Stomach (tissue), 9 donors: ENCODE results near the gene STAT6. TPM values are rescaled to one million over a fixed set of nuclear protein-coding genes. Genes with fewer than 3 reads are reported as not detected.

Source experiments
- DNase-seq, 2 donors: peaks; one replicate each; pipeline versions ENCODE4 v3.0.0 to v3.0.0-alpha.2; 2013 to 2019
- H3K27ac ChIP-seq, 5 donors: fragments of 200-600 bp in 4 of 5; sonication (generic) in 4 of 5; one replicate each; pipeline ENCODE4 v1.5.1; 2013 to 2019; ENCODE audit warnings: mild to moderate bottlenecking in 1 of 5, moderate library complexity in 1 of 5
- H3K27me3 ChIP-seq, 3 donors: fragments of 200-600 bp; sonication (generic); one replicate each; pipeline ENCODE4 v1.5.1; 2017 to 2019; ENCODE audit warnings: mixed run types in 1 of 3
- H3K36me3 ChIP-seq, 4 donors: fragments of 200-600 bp; sonication (generic); 1 replicate in 3 of 4; 2 replicates in 1 of 4; pipeline ENCODE4 v1.5.1; 2016 to 2019
- H3K4me1 ChIP-seq, 4 donors: fragments of 200-600 bp; sonication (generic); one replicate each; pipeline ENCODE4 v1.5.1; 2016 to 2019
- H3K4me3 ChIP-seq, 4 donors: fragments of 200-600 bp; sonication (generic) in 3 of 4; one replicate each; pipeline ENCODE4 v1.5.1; 2016 to 2019; ENCODE audit warnings: mild to moderate bottlenecking in 1 of 4
- H3K9me3 ChIP-seq, 4 donors: fragments of 200-600 bp; sonication (generic); one replicate each; pipeline ENCODE4 v1.5.1; 2016 to 2019
- EP300 ChIP-seq: sonication (generic); formaldehyde crosslinking; IDR thresholded peaks from one replicate; pipeline ENCODE4 v1.6.1; 2017; ENCODE audit warnings: antibody characterized with exemption
- POLR2A ChIP-seq, 4 donors: fragments of 450-650 bp; IDR thresholded peaks; one replicate each; pipeline ENCODE4 v1.6.1; 2016; ENCODE audit warnings: antibody characterized with exemption in 4 of 4, control low read depth in 2 of 4, mild to moderate bottlenecking in 1 of 4, moderate library complexity in 1 of 4
- POLR2AphosphoS5 ChIP-seq, 3 donors: sonication (generic); formaldehyde crosslinking; IDR thresholded peaks; one replicate each; pipeline ENCODE4 v1.6.1; 2016; ENCODE audit warnings: antibody characterized with exemption in 3 of 3
- WGBS, 5 donors: extraction: QIAGEN DNeasy Blood & Tissue Kit in 3 of 5; methylation state at CpG; one replicate each; pipeline versions ENCODE4 v1.1.5 to v1.1.7; 2013 to 2018; 5-methylcytosine and 5-hydroxymethylcytosine counted together
- intact Hi-C: fragments of 100-400 bp; cut with DNase I; formaldehyde crosslinking; loops from one replicate; pipeline ENCODE4 v1.15.1; 2023; ENCODE audit warnings: low total_unique reads
- polyA plus RNA-seq, 3 donors: library from polyadenylated mRNA; stranded (reverse); fragments of 200-250 nt; gene quantifications; one replicate each; pipeline ENCODE4 v1.2.3, GENCODE V29; 2013
- total RNA-seq, 5 donors: library from RNA; depleted of rRNA; stranded (reverse); fragments of >200 nt; gene quantifications; one replicate each; pipeline versions ENCODE4 v1.1.0 to v1.2.3, GENCODE V29; 2014 to 2016
- TF ChIP-seq, protein P1 (sequence below), 7 experiments: fragments of 450-650 bp in 4 of 7; fragments of 200-600 bp in 3 of 7; sonication (generic) in 3 of 7; IDR thresholded peaks; one replicate each; pipeline ENCODE4 v1.5.1; 2016 to 2019; ENCODE audit warnings: antibody characterized with exemption in 7 of 7, control low read depth in 2 of 7, mild to moderate bottlenecking in 1 of 7
- donor health status: healthy with polysubstance abuse.
- donor health status: Bipolar disorder and iron deficiency.
- donor health status: healthy.

The STAT6 gene
- total and polyA plus RNA-seq, 8 donors = 81.9 to 477 (median 178) TPM

- 60 to 85% (median 75%) methylated on average over 4 of the region's 4 CpGs for WGBS, 5 donors
- intact Hi-C loops = no loop called here
- Histone ChIP-seq H3K27ac (peak overlapping the region; percentile 25 to 88 (median 81)), H3K4me1 (peaks cover 55 to 77% (median 62%) of the 10 kb centered on the region in 4 donors), H3K27me3 (no peaks in the 10 kb centered on the region), H3K36me3 (peaks cover 11 to 43% (median 39%) of the 10 kb centered on the region in 4 donors), H3K9me3 (no peaks in the 10 kb centered on the region), H3K4me3 (no peak overlapping the region)
- DNase-seq = no peak
- TF ChIP-seq, protein P1, sequence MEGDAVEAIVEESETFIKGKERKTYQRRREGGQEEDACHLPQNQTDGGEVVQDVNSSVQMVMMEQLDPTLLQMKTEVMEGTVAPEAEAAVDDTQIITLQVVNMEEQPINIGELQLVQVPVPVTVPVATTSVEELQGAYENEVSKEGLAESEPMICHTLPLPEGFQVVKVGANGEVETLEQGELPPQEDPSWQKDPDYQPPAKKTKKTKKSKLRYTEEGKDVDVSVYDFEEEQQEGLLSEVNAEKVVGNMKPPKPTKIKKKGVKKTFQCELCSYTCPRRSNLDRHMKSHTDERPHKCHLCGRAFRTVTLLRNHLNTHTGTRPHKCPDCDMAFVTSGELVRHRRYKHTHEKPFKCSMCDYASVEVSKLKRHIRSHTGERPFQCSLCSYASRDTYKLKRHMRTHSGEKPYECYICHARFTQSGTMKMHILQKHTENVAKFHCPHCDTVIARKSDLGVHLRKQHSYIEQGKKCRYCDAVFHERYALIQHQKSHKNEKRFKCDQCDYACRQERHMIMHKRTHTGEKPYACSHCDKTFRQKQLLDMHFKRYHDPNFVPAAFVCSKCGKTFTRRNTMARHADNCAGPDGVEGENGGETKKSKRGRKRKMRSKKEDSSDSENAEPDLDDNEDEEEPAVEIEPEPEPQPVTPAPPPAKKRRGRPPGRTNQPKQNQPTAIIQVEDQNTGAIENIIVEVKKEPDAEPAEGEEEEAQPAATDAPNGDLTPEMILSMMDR (IDR thresholded peaks at IDR 0.05) = no peak
- TF ChIP-seq EP300 = no peak
- TF ChIP-seq POLR2A (IDR thresholded peaks at IDR 0.05) = no peak
- TF ChIP-seq POLR2AphosphoS5 (IDR thresholded peaks at IDR 0.05) = no peak
Observed at GRCh38 chr12:57152639-57153038, 41.5 kb upstream of the STAT6 start.

DNA sequence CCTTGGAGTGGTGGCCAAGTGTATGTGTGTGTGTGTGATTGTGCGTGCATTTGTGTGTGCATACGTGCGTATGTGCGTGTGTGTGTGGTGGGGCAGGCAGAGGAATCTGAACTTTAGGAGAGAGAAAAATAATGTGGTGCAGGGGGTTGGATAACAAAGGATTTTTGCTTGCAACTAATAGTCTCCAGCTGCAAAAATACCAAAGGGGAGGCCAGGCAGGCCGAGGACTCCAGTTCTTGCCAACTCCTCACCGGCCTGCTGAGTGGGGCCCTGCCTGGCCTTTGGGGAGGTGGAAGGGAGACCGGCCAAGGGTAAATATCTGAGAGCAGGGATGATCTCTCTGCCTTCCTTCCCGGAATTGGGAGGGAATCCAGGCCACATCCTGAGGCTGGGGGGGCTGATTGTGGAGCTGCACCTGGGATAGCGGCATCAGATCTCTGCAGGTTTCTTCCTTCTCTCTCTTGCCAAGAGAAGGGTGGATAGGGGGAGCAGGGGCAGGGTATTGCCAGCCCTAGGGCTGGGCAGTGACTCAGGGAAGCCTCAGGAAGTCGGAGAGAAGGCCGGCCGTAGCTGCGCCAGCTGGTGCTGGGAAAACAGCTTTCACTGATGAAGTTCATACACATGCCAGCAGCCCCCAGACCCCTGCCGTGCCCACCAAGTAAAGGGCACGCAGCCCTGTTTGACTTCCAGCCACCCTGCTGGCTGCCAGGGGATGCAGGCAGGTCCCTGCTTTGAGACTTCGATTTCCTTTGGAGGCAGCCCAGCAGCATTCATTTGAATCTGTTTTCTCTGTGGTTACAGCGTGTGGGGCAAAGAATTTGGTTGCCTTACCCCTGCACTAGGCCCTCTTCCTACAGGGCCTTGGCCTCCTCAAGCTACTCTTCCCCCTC is 40.8 kb upstream of the STAT6 start:
- peak in 1 of 2 donors; percentile 31 for DNase-seq
- Histone ChIP-seq H3K9me3 (no peaks in the 10 kb centered on the region), H3K4me1 (peaks cover 61 to 83% (median 69%) of the 10 kb centered on the region in 4 donors), H3K4me3 (no peak overlapping the region), H3K27ac (peak overlapping the region; percentile 25 to 88 (median 81)), H3K36me3 (peaks cover 11 to 42% (median 32%) of the 10 kb centered on the region in 4 donors), H3K27me3 (no peaks in the 10 kb centered on the region)
- TF ChIP-seq, protein P1 (IDR thresholded peaks at IDR 0.05) = no peak
- TF ChIP-seq EP300 = no peak
- 56 to 79% (median 69%) methylated on average over 16 to 17 of the region's 17 CpGs for WGBS, 5 donors
- intact Hi-C loops = no loop called here

DNA sequence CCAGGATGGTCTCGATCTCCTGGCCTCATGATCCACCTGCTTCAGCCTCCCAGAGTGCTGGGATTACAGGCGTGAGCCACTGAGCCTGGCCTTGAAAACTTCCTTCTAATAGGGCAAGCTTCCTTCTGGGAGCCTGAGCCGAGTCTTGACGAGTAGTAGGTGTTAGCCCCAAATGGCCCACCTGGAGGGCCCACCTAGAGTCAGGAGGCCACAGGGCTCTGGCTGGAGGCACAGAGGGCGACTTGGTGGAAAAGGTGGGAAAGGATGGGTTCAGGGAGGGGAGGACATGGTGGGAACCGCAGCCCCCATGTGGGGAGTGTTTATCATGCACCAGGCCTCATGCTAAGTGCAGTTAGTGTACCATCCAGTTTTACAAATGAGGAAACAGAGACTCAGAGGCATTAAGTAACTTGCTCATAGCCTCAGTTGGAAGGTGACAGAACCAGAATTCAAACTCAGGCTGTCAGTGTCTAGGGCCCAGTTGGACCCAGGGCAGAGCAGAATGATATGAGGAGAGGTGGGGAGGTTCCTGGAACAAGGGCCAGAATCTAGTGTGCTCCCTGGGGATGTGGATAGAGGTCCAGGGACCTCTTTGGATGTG is 39.3 kb upstream of the STAT6 start:
- Histone ChIP-seq H3K27ac (peak overlapping the region in 3 of 5 donors; percentile 81 to 88 (median 86)), H3K4me1 (peaks cover 76 to 92% (median 83%) of the 10 kb centered on the region in 4 donors), H3K9me3 (no peaks in the 10 kb centered on the region), H3K4me3 (no peak overlapping the region), H3K36me3 (peaks cover 2 to 42% (median 30%) of the 10 kb centered on the region in 4 donors), H3K27me3 (no peaks in the 10 kb centered on the region)
- 89 to 100% (median 92%) methylated on average over 5 to 6 of the region's 6 CpGs for WGBS, 5 donors
- DNase-seq = no peak
- TF ChIP-seq POLR2AphosphoS5 (IDR thresholded peaks at IDR 0.05) = no peak
- TF ChIP-seq, protein P1 (IDR thresholded peaks at IDR 0.05) = no peak
- intact Hi-C loops = no loop called here

DNA sequence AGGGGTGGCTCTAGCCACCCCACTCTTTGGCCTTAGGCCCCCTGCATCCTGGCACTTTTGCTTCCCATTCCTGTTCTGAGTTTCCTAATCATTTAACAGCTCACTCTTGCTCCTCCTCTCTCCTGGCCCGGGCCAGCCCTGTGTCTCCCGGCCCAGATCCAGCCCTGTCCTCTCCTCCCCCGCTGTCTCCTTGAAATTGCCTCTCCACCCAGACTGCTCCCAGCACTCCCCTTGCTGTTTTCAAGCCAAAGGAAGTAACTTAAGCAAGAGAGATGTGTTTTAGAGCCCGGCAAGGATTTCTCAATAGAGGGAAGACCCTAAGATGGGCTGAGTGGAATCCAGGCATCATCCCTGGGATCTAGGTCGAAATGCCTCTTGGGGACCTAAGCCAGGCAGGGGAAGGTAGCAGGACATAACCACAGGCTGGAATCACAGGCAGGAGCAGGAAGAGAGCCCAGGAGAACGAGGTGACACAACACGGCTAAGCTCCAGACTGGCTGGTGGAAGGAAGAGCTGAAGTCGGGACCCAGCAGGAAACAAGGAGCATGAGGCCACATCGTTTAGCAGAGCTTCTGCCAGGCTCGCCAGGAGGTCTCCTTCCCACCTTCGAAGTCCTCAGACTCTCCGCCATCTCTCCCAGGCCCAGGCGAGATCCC is 38.2 kb upstream of the STAT6 start:
- no peaks in the 10 kb centered on the region for H3K9me3 ChIP-seq
- WGBS, 5 donors = 49 to 71% (median 57%) methylated on average over 13 of the region's 13 CpGs
- no peaks in the 10 kb centered on the region for H3K27me3 ChIP-seq
- peaks cover 79 to 97% (median 85%) of the 10 kb centered on the region in 4 donors for H3K4me1 ChIP-seq
- DNase-seq = peak in 1 of 2 donors; percentile 86
- intact Hi-C loops = no loop called here
- H3K27ac ChIP-seq = peak overlapping the region; percentile 54 to 88 (median 83)
- TF ChIP-seq EP300 (no peak), POLR2A (IDR thresholded peaks at IDR 0.05) (no peak), POLR2AphosphoS5 (IDR thresholded peaks at IDR 0.05) (peak in 1 of 3 donors; percentile 10)
- peak overlapping the region in 1 of 4 donors; percentile 8 for H3K4me3 ChIP-seq
- peaks cover 12 to 42% (median 30%) of the 10 kb centered on the region in 4 donors for H3K36me3 ChIP-seq
